ENCODE results near the gene LIN54. TPM values are rescaled to one million over a fixed set of nuclear protein-coding genes. Genes with fewer than 3 reads are reported as not detected.

The LIN54 gene
- total RNA-seq, 1 experiment from 2014 or later: 14.5 TPM

GRCh38 chr4:82934441-82934840, 76.2 kb downstream of the LIN54 start:
- TF ChIP-seq SIN3A (IDR thresholded peaks at IDR 0.05; ENCODE audit: borderline replicate concordance, insufficient read depth, low read depth, low read length): no peak
- no peak for TF ChIP-seq POLR2AphosphoS5 (IDR thresholded peaks at IDR 0.05; ENCODE audit: low read depth, low read length)
- no peak for TF ChIP-seq REST (IDR thresholded peaks at IDR 0.05; ENCODE audit: insufficient read depth in 1 of 2, low read depth in 2 of 2, low read length in 1 of 2)
- TF ChIP-seq TCF7L2 (IDR thresholded peaks at IDR 0.05; ENCODE audit: low read depth, low read length): no peak
- no peak for TF ChIP-seq CTCF (IDR thresholded peaks at IDR 0.05)
- CTCF ChIA-PET: interaction anchor here (0.5 kb wide), 1 partner anchor 472 kb away, joined by 3 read pairs; no protein-coding TSS in a partner anchor
- no peak for DNase-seq (ENCODE audit: low read depth, low spot score)

GRCh38 chr4:82930848-82931755, 79.5 kb downstream of the LIN54 start:
- in situ Hi-C loops (cut with HindIII; ENCODE audit: low pct_unique_long_range_greater_than_20kb, low sequenced_read_pairs): no loop called here
- DNase-seq (ENCODE audit: low read depth, low spot score) (no peak), ATAC-seq (no peak)
- intact Hi-C loops (cut with micrococcal nuclease; ENCODE audit: unreplicated experiment): no loop called here
- ChIA-PET CTCF (no interaction called here), POLR2A (no interaction called here)
- Histone ChIP-seq H3K4me1 (ENCODE audit: control insufficient read depth, insufficient read depth, low read length) (no peaks in the 10 kb centered on the region), H3K27me3 (ENCODE audit: control insufficient read depth, insufficient read depth, low read length) (no peaks in the 10 kb centered on the region), H3K9me3 (ENCODE audit: control insufficient read depth, insufficient read depth, low read depth, low read length) (no peaks in the 10 kb centered on the region), H3K27ac (ENCODE audit: low read length) (no peak overlapping the region), H3K36me3 (ENCODE audit: control insufficient read depth, insufficient read depth, low read length) (peaks cover 2% of the 10 kb centered on the region; the same call in 1 of the 2 replicates), H3K4me3 (ENCODE audit: low read depth in 2 of 2, low read length in 2 of 2) (no peak overlapping the region)
- TF ChIP-seq SIN3A (IDR thresholded peaks at IDR 0.05; ENCODE audit: borderline replicate concordance, insufficient read depth, low read depth, low read length) (no peak), REST (IDR thresholded peaks at IDR 0.05; ENCODE audit: insufficient read depth in 1 of 2, low read depth in 2 of 2, low read length in 1 of 2) (no peak), CTCF (IDR thresholded peaks at IDR 0.05) (no peak), TCF7L2 (IDR thresholded peaks at IDR 0.05; ENCODE audit: low read depth, low read length) (no peak), POLR2AphosphoS5 (IDR thresholded peaks at IDR 0.05; ENCODE audit: low read depth, low read length) (no peak)
- BruUV-seq (replicated peaks): no TSS peak

More at GRCh38 chr4:82934441-82934840, 76.2 kb downstream of the LIN54 start:
- no TSS peak for BruUV-seq (replicated peaks)
- Histone ChIP-seq H3K36me3 (ENCODE audit: control insufficient read depth, insufficient read depth, low read length) (peaks cover 7% of the 10 kb centered on the region; the same call in 1 of the 2 replicates), H3K27ac (ENCODE audit: low read length) (no peak overlapping the region), H3K9me3 (ENCODE audit: control insufficient read depth, insufficient read depth, low read depth, low read length) (no peaks in the 10 kb centered on the region), H3K4me1 (ENCODE audit: control insufficient read depth, insufficient read depth, low read length) (no peaks in the 10 kb centered on the region), H3K27me3 (ENCODE audit: control insufficient read depth, insufficient read depth, low read length) (no peaks in the 10 kb centered on the region), H3K4me3 (ENCODE audit: low read depth in 2 of 2, low read length in 2 of 2) (no peak overlapping the region)
- intact Hi-C loops (cut with micrococcal nuclease; ENCODE audit: unreplicated experiment): no loop called here
- ATAC-seq: no peak
- POLR2A ChIA-PET: no interaction called here
- in situ Hi-C loops (cut with HindIII; ENCODE audit: low pct_unique_long_range_greater_than_20kb, low sequenced_read_pairs): no loop called here
